SK-N-MC (cell line): ENCODE results near the gene MUL1.

Experiments used
- EZH2 ChIP-seq: fragments of 200-600 bp; sonication (generic); IDR thresholded peaks from one replicate; pipeline ENCODE4 v1.6.1; 2017; ENCODE audit warnings: antibody characterized with exemption
- FOXP2 ChIP-seq: optimal IDR thresholded peaks from 2 replicates; pipeline ENCODE3; 2011; ENCODE audit warnings: mild to moderate bottlenecking, moderate library complexity; ENCODE audit not compliant: insufficient read depth; ENCODE audit errors: extremely low read length, control extremely low read depth
- POLR2AphosphoS5 ChIP-seq: IDR thresholded peaks from 2 replicates; pipeline ENCODE4 v1.6.1; 2012; ENCODE audit warnings: mild to moderate bottlenecking, low read depth, low read length, borderline replicate concordance

GRCh38 chr1:20470194-20470593, 37.8 kb downstream of the MUL1 start:
- TF ChIP-seq POLR2AphosphoS5: no peak
- TF ChIP-seq EZH2: no peak
- TF ChIP-seq FOXP2: no peak
